NT2/D1 (cell line): ENCODE results near the gene SCAF8.

Source experiments
- SUZ12 ChIP-seq: IDR thresholded peaks from 2 replicates; pipeline ENCODE4 v1.6.1; 2011; ENCODE audit not compliant: insufficient read length, insufficient read depth; ENCODE audit errors: extremely low read depth
- YY1 ChIP-seq: IDR thresholded peaks from 2 replicates; pipeline ENCODE4 v1.6.1; 2011; ENCODE audit not compliant: insufficient read length, insufficient read depth
- ZNF274 ChIP-seq: IDR thresholded peaks from 2 replicates; pipeline ENCODE4 v1.6.1; 2011; ENCODE audit warnings: mild to moderate bottlenecking, low read depth, low read length

- TF ChIP-seq SUZ12 (no peak), ZNF274 (no peak), YY1 (no peak)
Measured at GRCh38 chr6:154852687-154853086, 119.5 kb downstream of the SCAF8 start.
